Uterus (tissue), 4 donors: Measurements from ENCODE around the gene CELF2. TPM values are rescaled to one million over a fixed set of nuclear protein-coding genes. Genes with fewer than 3 reads are reported as not detected.

Experiments used
- DNase-seq, 2 donors: peaks; one replicate each; pipeline ENCODE4 v3.0.0-alpha.2; 2019 to 2020
- H3K27ac ChIP-seq, 2 donors: fragments of 200-600 bp; sonication (generic); 1 replicate in 1 of 2; 2 replicates in 1 of 2; pipeline ENCODE4 v1.5.1; 2016 to 2018
- H3K27me3 ChIP-seq, 2 donors: fragments of 200-600 bp; sonication (generic); one replicate each; pipeline ENCODE4 v1.5.1; 2018 to 2019; ENCODE audit warnings: control low read depth in 1 of 2
- H3K36me3 ChIP-seq, 2 donors: fragments of 200-600 bp; sonication (generic); one replicate each; pipeline ENCODE4 v1.5.1; 2019; ENCODE audit warnings: control low read depth in 1 of 2
- H3K4me1 ChIP-seq, 2 donors: fragments of 200-600 bp; sonication (generic); one replicate each; pipeline ENCODE4 v1.5.1; 2018 to 2019; ENCODE audit warnings: control low read depth in 1 of 2
- H3K4me3 ChIP-seq, 2 donors: fragments of 200-600 bp; sonication (generic); 1 replicate in 1 of 2; 2 replicates in 1 of 2; pipeline ENCODE4 v1.5.1; 2018 to 2019; ENCODE audit warnings: mild to moderate bottlenecking in 1 of 2
- H3K9me3 ChIP-seq, 2 donors: fragments of 200-600 bp; sonication (generic); one replicate each; pipeline ENCODE4 v1.5.1; 2019; ENCODE audit warnings: control low read depth in 1 of 2
- POLR2A ChIP-seq, 2 donors: fragments of 450-650 bp; IDR thresholded peaks; one replicate each; pipeline ENCODE4 v1.6.1; 2016; ENCODE audit warnings: antibody characterized with exemption in 2 of 2, mild to moderate bottlenecking in 1 of 2, moderate library complexity in 1 of 2
- intact Hi-C: fragments of 100-400 bp; cut with DNase I; formaldehyde crosslinking; loops from one replicate; pipeline ENCODE4 v1.15.1; 2023; ENCODE audit warnings: low total_unique reads
- total RNA-seq, 4 donors: library from RNA; depleted of rRNA in 3 of 4; stranded (reverse); fragments of >200 nt in 3 of 4; gene quantifications; one replicate each; pipeline versions ENCODE4 v1.1.0 to v1.2.4, GENCODE V29; 2014 to 2023
- TF ChIP-seq, protein P1 (sequence below), 4 experiments: fragments of 200-600 bp in 2 of 4; fragments of 450-650 bp in 2 of 4; sonication (generic) in 2 of 4; IDR thresholded peaks; one replicate each; pipeline ENCODE4 v1.5.1; 2016 to 2019; ENCODE audit warnings: antibody characterized with exemption in 4 of 4, mild to moderate bottlenecking in 2 of 4, moderate library complexity in 1 of 4
- donor health status: DM: yes; HTN: yes; CAD: no.

Gene CELF2
- total RNA-seq, 4 donors from 2014 or later, result 12.8 to 59.2 (median 44.0) TPM

GRCh38 chr10:11212288-11213085 lies 194.8 kb downstream of the CELF2 start:
- TF ChIP-seq POLR2A (IDR thresholded peaks at IDR 0.05), result no peak
- TF ChIP-seq, protein P1, sequence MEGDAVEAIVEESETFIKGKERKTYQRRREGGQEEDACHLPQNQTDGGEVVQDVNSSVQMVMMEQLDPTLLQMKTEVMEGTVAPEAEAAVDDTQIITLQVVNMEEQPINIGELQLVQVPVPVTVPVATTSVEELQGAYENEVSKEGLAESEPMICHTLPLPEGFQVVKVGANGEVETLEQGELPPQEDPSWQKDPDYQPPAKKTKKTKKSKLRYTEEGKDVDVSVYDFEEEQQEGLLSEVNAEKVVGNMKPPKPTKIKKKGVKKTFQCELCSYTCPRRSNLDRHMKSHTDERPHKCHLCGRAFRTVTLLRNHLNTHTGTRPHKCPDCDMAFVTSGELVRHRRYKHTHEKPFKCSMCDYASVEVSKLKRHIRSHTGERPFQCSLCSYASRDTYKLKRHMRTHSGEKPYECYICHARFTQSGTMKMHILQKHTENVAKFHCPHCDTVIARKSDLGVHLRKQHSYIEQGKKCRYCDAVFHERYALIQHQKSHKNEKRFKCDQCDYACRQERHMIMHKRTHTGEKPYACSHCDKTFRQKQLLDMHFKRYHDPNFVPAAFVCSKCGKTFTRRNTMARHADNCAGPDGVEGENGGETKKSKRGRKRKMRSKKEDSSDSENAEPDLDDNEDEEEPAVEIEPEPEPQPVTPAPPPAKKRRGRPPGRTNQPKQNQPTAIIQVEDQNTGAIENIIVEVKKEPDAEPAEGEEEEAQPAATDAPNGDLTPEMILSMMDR (IDR thresholded peaks at IDR 0.05), result no peak

GRCh38 chr10:11213137-11213536 lies 195.5 kb downstream of the CELF2 start:
- DNase-seq, result no peak
- TF ChIP-seq, protein P1 (IDR thresholded peaks at IDR 0.05), result no peak
- no peak for TF ChIP-seq POLR2A (IDR thresholded peaks at IDR 0.05)
- Histone ChIP-seq H3K4me3 (no peak overlapping the region), H3K4me1 (no peaks in the 10 kb centered on the region), H3K9me3 (no peaks in the 10 kb centered on the region), H3K36me3 (no peaks in the 10 kb centered on the region), H3K27me3 (no peaks in the 10 kb centered on the region), H3K27ac (no peak overlapping the region)
- intact Hi-C loops, result no loop called here

More at GRCh38 chr10:11212288-11213085, 194.8 kb downstream of the CELF2 start:
- H3K4me1 ChIP-seq, result no peaks in the 10 kb centered on the region
- H3K36me3 ChIP-seq, result no peaks in the 10 kb centered on the region
- no peaks in the 10 kb centered on the region for H3K9me3 ChIP-seq
- intact Hi-C loops, result no loop called here
- no peaks in the 10 kb centered on the region for H3K27me3 ChIP-seq
- H3K27ac ChIP-seq, result no peak overlapping the region
- H3K4me3 ChIP-seq, result no peak overlapping the region
- no peak for DNase-seq

DNA sequence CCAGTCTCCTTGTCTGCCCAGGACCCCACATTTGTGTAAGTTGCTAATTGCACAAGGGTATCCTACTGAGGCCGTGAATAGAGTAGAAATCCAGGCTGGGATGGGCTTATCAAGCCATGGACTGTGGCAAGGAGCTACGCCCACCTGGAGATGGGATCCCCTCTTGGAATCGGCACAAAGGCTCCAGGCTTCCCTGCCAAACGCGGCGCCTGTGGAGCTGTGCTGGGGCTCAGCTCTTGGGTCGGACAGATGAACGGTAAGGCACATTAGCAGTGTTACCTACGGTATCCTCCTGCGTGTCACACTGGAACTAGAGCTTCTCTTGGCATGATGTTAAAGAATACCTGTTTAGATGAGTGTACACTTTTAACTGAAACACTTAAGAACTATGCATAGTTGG lies 196.7 kb downstream of the CELF2 start:
- no peaks in the 10 kb centered on the region for H3K36me3 ChIP-seq
- no peak for TF ChIP-seq POLR2A (IDR thresholded peaks at IDR 0.05)
- TF ChIP-seq, protein P1 (IDR thresholded peaks at IDR 0.05), result no peak
- intact Hi-C loops, result no loop called here
- no peaks in the 10 kb centered on the region for H3K9me3 ChIP-seq
- H3K4me3 ChIP-seq, result no peak overlapping the region
- DNase-seq, result no peak
- no peaks in the 10 kb centered on the region for H3K27me3 ChIP-seq
- H3K4me1 ChIP-seq, result no peaks in the 10 kb centered on the region
- H3K27ac ChIP-seq, result no peak overlapping the region

- DNase-seq, result no peak
- no peaks in the 10 kb centered on the region for H3K4me1 ChIP-seq
- intact Hi-C loops, result no loop called here
- H3K27me3 ChIP-seq, result no peaks in the 10 kb centered on the region
- TF ChIP-seq, protein P1 (IDR thresholded peaks at IDR 0.05), result no peak
- no peak for TF ChIP-seq POLR2A (IDR thresholded peaks at IDR 0.05)
- H3K36me3 ChIP-seq, result no peaks in the 10 kb centered on the region
- H3K4me3 ChIP-seq, result no peak overlapping the region
- H3K27ac ChIP-seq, result no peak overlapping the region
- no peaks in the 10 kb centered on the region for H3K9me3 ChIP-seq
Measured at GRCh38 chr10:11215471-11215870, 197.8 kb downstream of the CELF2 start.

DNA sequence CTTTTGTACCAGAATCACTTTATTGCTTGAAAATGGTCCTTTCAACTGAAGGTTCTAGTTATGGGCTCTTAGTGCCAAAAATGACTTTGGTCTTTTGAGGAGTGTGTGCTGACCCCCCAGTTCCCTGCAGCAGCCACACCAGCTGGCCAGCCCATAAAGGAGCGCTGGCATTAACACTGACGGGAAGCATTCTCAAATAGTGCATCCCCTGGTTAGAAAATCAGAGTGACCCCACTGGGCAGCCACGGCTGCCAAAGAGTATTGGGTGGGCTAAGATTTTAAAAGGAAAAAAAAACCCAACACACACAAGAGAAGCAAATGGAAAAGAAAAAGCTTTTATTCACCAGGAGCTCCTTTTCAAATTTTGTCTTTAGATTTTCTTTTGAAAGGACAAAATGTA lies 199.8 kb downstream of the CELF2 start:
- no peak for TF ChIP-seq POLR2A (IDR thresholded peaks at IDR 0.05)
- TF ChIP-seq, protein P1 (IDR thresholded peaks at IDR 0.05), result no peak
- Histone ChIP-seq H3K4me1 (no peaks in the 10 kb centered on the region), H3K36me3 (no peaks in the 10 kb centered on the region), H3K4me3 (no peak overlapping the region), H3K27me3 (no peaks in the 10 kb centered on the region), H3K9me3 (no peaks in the 10 kb centered on the region), H3K27ac (no peak overlapping the region)
- DNase-seq, result no peak
- intact Hi-C loops, result no loop called here
